Measurements from ENCODE around the gene DUXA.
A peak's percentile ranks its signal among the peaks of the same experiment; 100 is the strongest.

DUXA gene

DNA sequence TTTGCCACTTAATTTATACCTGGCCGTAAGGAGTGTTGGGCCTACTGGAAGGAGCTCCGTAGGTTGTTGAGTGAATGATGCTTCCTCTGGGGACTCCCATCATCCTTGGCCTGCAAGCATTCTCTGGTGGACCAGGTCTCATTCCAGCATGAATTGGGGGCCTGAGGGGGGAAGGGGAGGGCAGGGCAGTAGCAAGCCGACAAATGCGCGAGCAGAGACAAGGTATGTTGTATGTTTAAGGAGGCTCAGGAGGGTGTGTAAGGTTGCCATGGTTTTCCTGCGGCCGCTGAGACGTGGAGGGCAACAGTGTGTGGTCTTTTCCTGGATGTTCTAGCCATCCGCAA is 24.8 kb upstream of the DUXA start:
- TF ChIP-seq CTCF (IDR thresholded peaks at IDR 0.05): no peak
- H3K9me3 Mint-ChIP-seq: peaks cover 54% of the 10 kb centered on the region
- peak overlapping the region; percentile 97 for H3K4me3 Mint-ChIP-seq
- peak; percentile 3 for DNase-seq
- H3K4me1 Mint-ChIP-seq: peaks cover 27% of the 10 kb centered on the region
- H3K27me3 Mint-ChIP-seq (ENCODE audit: low read depth, poor library complexity): peaks cover 13% of the 10 kb centered on the region
- H3K36me3 Mint-ChIP-seq (ENCODE audit: low read depth): peaks cover 73% of the 10 kb centered on the region
- peak overlapping the region; percentile 68 for H3K27ac Mint-ChIP-seq

GRCh38 chr19:57191141-57192076 is 24.1 kb upstream of the DUXA start, which contains the start of gene ZNF264:
TSS of gene ZNF264 (plus strand) at chr19:57191500. CDS start at chr19:57191914, 414 bp downstream.
- peaks cover 66% of the 10 kb centered on the region for H3K36me3 Mint-ChIP-seq (ENCODE audit: low read depth)
- no peak for TF ChIP-seq CTCF (IDR thresholded peaks at IDR 0.05)

DNA sequence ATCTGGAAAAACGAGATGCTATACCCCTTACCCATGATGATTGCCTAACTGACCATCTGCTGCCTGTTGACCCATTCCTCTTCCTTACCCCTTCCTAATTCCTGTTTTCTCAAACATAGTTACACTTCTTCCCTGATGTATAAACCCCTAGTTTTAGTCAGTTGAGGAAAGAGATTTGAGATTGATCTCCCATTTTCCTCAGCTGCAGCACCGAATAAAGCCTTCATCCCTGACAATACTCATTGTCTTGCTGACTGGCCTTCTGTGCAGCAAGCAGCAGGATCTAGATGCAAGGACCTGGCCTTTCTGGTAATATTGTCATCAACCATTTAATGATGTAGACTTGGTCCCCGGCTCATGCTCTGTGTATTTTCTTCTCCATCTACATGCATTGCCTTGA is 23.0 kb upstream of the DUXA start:
- peaks cover 64% of the 10 kb centered on the region for H3K9me3 Mint-ChIP-seq

More at GRCh38 chr19:57191141-57192076, 24.1 kb upstream of the DUXA start, which contains the start of gene ZNF264:
- peak within 1 kb of the TSS; percentile 93 for H3K27ac Mint-ChIP-seq
- peaks cover 27% of the 10 kb centered on the region for H3K4me1 Mint-ChIP-seq
- DNase-seq: peak; percentile 87
- peak within 1 kb of the TSS; percentile 97 for H3K4me3 Mint-ChIP-seq
- peaks cover 55% of the 10 kb centered on the region for H3K9me3 Mint-ChIP-seq
- H3K27me3 Mint-ChIP-seq (ENCODE audit: low read depth, poor library complexity): peaks cover 13% of the 10 kb centered on the region

GRCh38 chr19:57171551-57172081 is 4.3 kb upstream of the DUXA start:
- H3K4me3 Mint-ChIP-seq: peak overlapping the region; percentile 81
- DNase-seq: peak; percentile 52
- TF ChIP-seq CTCF (IDR thresholded peaks at IDR 0.05): no peak
- H3K9me3 Mint-ChIP-seq: peaks cover 63% of the 10 kb centered on the region
- peaks cover 44% of the 10 kb centered on the region for H3K27me3 Mint-ChIP-seq (ENCODE audit: low read depth, poor library complexity)
- H3K27ac Mint-ChIP-seq: no peak overlapping the region
- H3K36me3 Mint-ChIP-seq (ENCODE audit: low read depth): no peaks in the 10 kb centered on the region
- H3K4me1 Mint-ChIP-seq: peaks cover 6% of the 10 kb centered on the region

More for the DNA sequence above, 23.0 kb upstream of the DUXA start:
- DNase-seq: no peak
- Mint-ChIP-seq H3K36me3 (ENCODE audit: low read depth) (peaks cover 55% of the 10 kb centered on the region), H3K27me3 (ENCODE audit: low read depth, poor library complexity) (peaks cover 13% of the 10 kb centered on the region), H3K27ac (no peak overlapping the region), H3K4me1 (peaks cover 27% of the 10 kb centered on the region), H3K4me3 (peak overlapping the region; percentile 88)
- TF ChIP-seq CTCF (IDR thresholded peaks at IDR 0.05): no peak

DNA sequence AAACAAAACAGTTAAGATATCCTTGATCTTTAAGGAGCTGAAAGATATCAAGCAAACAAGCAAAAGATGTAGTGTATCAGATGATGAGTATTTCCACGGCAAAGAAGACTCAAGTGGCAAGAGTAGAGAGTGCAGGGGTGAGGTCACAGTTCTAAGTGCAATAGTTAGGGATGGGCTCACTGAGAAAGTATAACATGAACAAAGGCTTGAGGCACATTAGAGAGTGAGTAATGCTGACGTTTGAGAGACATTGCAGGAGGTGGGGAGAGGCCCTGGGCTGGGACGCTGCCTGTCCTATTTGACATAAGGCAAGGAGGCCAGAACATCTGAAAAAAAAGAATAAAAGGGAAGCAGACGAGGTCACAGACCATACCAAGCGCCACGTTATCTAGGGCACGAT is 1.4 kb downstream of the DUXA start:
- DNase-seq: no peak
- Mint-ChIP-seq H3K4me1 (no peaks in the 10 kb centered on the region), H3K4me3 (no peak overlapping the region), H3K36me3 (ENCODE audit: low read depth) (no peaks in the 10 kb centered on the region), H3K9me3 (peaks cover 55% of the 10 kb centered on the region), H3K27me3 (ENCODE audit: low read depth, poor library complexity) (peaks cover 22% of the 10 kb centered on the region), H3K27ac (no peak overlapping the region)
- no peak for TF ChIP-seq CTCF (IDR thresholded peaks at IDR 0.05)
